Activated CD4-positive, alpha-beta T cell treated with anti-CD3 and anti-CD28 coated beads, Interleukin-2, amount 50 U/mL, for 24 hours (primary cell): ENCODE measurements around the gene SLX4.

Experiments
- DNase-seq, 2 donors: peaks; one replicate each; pipeline ENCODE4 v3.0.0-alpha.2; 2020; ENCODE audit warnings: low read depth in 1 of 2, low spot score in 1 of 2

SLX4 gene

DNA sequence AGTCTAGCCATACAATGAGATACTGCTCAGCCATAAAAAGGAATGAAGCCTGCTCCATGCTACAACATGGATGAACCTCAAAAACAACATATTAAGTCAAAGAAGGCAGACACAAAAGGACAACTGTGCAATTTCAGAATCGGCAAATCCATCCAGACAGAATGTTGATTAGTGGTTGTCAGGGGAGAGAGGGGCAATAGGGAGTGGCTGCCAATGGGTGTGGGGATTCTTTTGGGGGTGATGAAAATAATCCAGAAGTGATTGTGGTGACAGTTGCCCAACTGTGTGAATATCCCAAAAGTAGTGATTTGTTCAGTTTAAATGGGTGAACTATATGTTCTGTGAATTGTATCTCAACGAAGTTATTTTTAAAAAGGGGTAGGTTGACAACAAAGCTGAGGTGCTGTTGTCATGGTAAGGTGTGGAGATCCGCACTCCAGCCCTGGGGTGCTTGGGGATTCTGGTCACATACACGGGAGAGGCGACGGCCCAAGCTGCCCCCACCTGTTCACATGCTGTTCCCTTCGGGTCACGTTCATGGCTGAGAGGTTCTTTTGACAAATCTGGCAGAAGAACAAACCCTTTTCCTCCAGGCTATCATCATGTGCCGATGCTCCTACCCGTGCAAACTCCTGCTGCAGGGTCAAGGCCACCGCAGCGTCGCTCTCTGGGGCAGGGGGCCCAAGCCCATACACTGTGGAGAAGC is 9.6 kb downstream of the SLX4 start:
- no peak for DNase-seq

GRCh38 chr16:3599922-3600321 is 11.5 kb downstream of the SLX4 start:
- DNase-seq = no peak

- no peak for DNase-seq
Observed at GRCh38 chr16:3599121-3599520, 12.3 kb downstream of the SLX4 start.

DNA sequence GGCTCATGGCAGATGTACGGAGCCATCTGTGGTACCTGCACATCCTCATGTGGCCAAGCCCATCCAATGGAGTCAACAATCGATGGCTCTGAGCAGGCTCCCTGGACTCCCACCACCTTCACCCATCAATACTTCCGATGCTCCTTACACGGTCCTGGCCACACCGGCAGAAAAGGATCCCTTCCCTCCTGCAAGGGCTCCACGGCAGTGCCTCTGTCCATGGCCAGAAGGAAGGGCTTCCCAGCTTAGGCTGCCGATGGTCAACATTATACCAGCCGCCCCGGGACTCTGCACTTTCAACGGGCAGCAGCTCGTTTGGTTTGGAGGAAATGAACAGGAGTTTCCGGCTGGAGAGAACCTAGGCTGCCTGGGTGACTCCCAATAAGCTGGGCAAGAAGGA is 13.2 kb downstream of the SLX4 start:
- DNase-seq = no peak

- DNase-seq = no peak
Observed at GRCh38 chr16:3597676-3598075, 13.7 kb downstream of the SLX4 start.

- DNase-seq = no peak
Observed at GRCh38 chr16:3597226-3597625, 14.2 kb downstream of the SLX4 start.

- no peak for DNase-seq
Observed at GRCh38 chr16:3596101-3596861, 15.1 kb downstream of the SLX4 start.

GRCh38 chr16:3595521-3596021 is 15.8 kb downstream of the SLX4 start:
- DNase-seq = no peak

- no peak for DNase-seq
Observed at GRCh38 chr16:3595110-3595486, 16.3 kb downstream of the SLX4 start.

GRCh38 chr16:3594316-3595109 is 16.9 kb downstream of the SLX4 start:
- DNase-seq = no peak

GRCh38 chr16:3592559-3592958 is 18.8 kb downstream of the SLX4 start:
- DNase-seq = no peak

- DNase-seq = no peak
Observed at GRCh38 chr16:3591991-3592390, 19.4 kb downstream of the SLX4 start.

- DNase-seq = no peak
Observed at GRCh38 chr16:3591436-3591803, 20.0 kb downstream of the SLX4 start.

DNA sequence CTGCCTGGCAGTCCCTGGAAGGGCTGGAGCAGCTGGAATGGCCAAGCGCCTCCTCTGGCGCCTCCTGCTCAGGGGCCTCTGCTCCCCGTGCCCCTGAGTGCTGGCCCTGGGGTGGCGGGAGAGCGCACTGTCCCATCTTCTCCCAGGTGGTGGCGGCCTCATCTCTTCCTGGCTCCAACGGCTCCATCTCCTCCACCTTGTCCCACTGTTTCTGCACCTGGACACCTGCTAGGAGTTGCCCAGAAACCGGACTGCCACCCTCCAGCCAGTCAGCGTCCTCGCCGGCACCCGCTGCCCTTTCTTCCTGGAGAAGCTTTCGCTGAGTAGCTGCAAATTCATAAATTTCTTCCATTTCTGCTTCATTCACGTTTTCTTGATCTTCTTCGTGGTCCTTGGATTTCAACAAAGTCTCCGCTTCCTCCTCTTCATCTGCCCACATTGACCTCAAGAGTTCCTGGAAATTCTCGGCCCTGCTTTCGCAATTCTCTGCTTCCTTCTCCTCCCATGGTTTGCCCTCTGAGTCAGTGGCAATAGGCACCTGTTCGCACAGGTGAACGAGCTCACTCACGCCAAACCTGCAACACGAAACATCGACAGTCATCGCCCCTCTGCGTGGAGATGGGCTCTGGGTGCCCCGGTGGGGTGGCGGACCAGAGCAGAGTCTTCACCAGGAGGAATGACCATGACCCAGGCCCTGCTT is 20.5 kb downstream of the SLX4 start:
- DNase-seq = no peak

DNA sequence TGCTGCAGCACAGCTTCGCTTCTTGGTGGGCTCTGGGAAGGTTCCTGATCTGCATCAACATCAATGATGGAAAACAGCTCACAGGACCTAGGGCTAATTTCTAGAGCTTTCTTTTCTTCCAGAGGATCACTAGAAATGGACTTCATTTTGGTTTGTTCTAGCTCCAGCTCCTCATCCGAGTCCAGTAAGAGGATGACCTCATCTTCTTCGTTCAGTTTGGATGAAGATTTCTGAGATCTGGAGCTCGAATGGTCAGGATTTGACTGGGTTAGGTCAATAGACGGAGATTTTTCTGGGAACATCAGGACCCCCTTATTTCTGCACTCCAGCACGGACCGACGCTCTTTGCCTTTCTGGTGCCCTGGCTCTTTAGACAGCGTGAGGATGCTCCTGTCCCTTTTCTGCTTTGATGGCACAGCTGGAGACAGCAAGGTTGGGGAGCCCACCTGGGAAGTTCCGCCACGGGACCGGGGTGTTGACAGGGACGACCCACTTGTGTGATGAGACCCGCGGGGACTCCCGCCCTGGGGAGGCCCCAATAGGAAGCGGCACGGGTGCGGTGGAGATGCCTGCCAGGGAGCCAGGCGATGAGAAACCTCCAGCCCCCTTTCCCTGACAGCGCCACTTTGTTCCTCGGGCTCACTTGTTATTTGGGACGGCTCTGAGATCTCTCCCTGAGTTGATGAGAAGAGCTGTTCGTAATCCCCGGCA is 21.3 kb downstream of the SLX4 start:
- DNase-seq = no peak

DNA sequence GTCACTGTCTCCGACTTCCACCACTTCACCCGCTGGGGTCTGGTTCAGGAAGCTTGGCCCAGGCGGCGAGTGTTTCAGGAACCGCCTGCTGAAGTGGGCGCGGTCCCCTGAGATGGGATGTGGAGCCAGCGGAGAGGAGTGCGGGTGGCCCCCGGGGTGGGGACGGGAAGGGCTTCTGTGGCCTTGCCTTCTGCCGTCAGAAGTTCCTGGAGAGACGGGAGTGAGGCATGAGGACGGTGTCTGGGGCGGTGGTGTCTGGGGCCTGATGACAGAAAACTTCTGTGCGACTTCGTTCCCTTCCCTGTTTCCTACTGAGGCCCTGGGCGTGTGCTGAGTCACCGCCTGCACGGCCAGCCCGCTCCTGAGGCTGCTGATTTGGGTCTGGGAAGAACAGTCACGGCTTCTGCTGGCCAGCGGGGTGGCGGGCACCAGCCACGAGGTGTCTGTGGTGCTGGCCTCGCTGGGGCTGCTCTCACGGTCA is 21.9 kb downstream of the SLX4 start:
- DNase-seq = no peak

GRCh38 chr16:3589001-3589400 is 22.4 kb downstream of the SLX4 start:
- DNase-seq = no peak

DNA sequence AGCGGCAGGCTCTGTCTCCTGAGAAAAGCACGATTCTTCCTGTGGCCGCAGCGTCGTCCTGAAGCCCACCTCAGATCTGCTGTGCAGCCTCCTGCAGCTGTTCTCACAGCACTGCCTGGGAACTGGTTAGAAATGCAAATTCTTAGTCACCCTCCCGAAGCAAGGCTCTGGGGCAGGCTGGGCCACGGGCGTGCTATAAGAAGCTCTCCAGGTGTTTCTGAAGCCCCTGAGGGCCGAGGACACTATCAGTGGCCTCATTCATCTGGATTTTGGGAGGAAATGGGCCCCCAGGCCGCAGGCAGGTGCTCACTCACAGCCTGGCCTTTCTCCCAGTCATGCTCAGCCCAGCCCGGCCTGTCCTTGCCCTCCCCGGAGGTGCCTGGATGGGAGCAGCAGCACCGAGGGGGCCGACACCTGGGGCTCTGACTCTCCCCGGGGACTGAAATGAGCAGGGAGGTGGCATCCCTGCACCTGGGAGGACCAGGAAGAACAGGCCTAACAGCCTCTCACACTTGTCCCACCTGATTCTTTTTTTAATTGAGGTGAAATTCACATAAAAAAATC is 23.8 kb downstream of the SLX4 start:
- no peak for DNase-seq

DNA sequence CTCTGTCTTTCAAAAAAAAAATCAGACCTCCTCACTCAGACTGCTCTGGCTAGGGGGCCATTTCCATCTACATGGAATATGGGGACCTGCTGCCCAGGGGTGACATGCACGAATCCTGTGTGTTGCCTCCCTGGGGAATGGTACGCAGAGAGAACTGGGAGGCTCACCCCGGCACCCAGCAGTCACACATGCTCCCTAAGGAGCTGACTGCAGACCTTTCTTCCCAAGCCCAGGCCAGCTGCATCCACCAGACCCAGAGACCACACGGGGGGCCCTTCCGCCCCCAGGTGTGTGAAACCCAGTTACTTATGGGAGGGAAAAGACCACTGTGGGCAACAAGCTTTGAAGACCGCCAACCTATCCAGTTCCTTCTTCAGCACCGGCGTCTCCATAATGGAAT is 27.0 kb downstream of the SLX4 start:
- DNase-seq = no peak
